NCI-H187 treated with DMSO at 0.1 percent for 48 hours (cell line): Measurements from ENCODE around the gene SMURF1.

ENCODE experiments used
- DNase-seq: peaks from one replicate; lab custom pipeline; 2025; lab: John Stamatoyannopoulos, UW

SMURF1 gene

GRCh38 chr7:98988641-98989040, 155.3 kb downstream of the SMURF1 start:
- DNase-seq: no peak

- no peak for DNase-seq
Observed at GRCh38 chr7:98985945-98986344, 158.0 kb downstream of the SMURF1 start.

GRCh38 chr7:98985406-98985805, 158.5 kb downstream of the SMURF1 start:
- no peak for DNase-seq

- DNase-seq: no peak
Observed at GRCh38 chr7:98984126-98984525, 159.8 kb downstream of the SMURF1 start.

- no peak for DNase-seq
Observed at GRCh38 chr7:98982686-98983085, 161.2 kb downstream of the SMURF1 start.

GRCh38 chr7:98981701-98982100, 162.2 kb downstream of the SMURF1 start:
- no peak for DNase-seq

- DNase-seq: no peak
Observed at GRCh38 chr7:98978672-98979071, 165.2 kb downstream of the SMURF1 start.
